Measurements from ENCODE around the gene LGI4.

Gene LGI4

DNA sequence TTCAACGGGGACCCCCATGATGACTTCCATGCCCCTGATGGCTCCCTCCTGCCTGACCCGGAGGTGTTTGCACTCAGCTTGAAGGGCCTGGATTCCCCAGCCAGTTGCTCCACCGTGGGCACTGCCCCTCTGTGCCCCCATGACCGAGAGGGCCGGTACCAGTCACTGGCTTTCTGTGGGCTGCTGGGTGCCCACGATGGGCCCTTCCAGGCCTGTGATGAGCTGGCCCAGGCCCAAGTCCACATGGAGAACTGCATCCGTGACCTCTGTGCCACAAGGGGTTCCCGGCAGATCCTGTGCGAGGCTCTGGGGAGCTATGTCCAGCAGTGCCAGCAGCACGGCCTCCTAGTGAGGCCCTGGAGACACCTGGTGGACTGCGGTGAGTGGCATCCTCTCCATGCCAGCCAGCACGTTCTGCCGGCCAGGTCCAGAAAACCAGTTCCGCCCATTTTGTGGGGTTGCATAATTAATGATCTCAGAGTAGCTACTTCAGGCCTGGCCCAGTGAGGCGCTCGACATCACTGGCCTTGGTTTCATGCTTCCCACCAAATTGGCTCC is 54.2 kb downstream of the LGI4 start:
- DNase-seq (ENCODE audit: low spot score in 2 of 2), result no peak
- H3K4me1 ChIP-seq, result no peaks in the 10 kb centered on the region
- no peaks in the 10 kb centered on the region for H3K36me3 ChIP-seq (replicated peaks)
- no peaks in the 10 kb centered on the region for H3K27me3 ChIP-seq (ENCODE audit: low read depth)
- no peak overlapping the region for H3K4me3 ChIP-seq
- peaks cover 3% of the 10 kb centered on the region; the same call in 1 of the 2 replicates for H3K9me3 ChIP-seq
- in situ Hi-C loops (cut with MboI; ENCODE audit: low sequenced_read_pairs), result no loop called here

DNA sequence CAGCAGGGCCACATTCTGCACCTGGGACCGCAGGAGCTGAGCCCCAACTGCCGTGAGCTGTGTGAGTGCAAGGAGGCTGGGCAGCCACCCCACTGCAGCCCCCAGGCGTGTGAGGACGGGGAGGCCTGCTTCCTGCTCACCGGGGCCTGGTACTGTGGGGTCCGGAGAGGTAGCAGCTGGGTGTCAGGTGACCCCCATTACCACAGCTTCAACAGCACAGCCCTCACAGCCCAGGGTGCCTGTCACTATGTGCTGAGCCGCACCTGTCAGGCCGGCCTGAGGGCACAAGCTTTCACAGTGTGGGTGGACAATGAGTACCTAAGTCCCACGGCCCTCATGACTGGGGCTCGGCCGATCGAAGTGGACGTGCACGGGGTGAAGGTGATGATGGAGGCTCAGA is 55.0 kb downstream of the LGI4 start:
- H3K27me3 ChIP-seq (ENCODE audit: low read depth), result no peaks in the 10 kb centered on the region
- H3K9me3 ChIP-seq, result peaks cover 3% of the 10 kb centered on the region; the same call in 1 of the 2 replicates
- no peaks in the 10 kb centered on the region for H3K4me1 ChIP-seq
- no peak overlapping the region for H3K4me3 ChIP-seq
- H3K36me3 ChIP-seq (replicated peaks), result no peaks in the 10 kb centered on the region
- in situ Hi-C loops (cut with MboI; ENCODE audit: low sequenced_read_pairs), result no loop called here
- DNase-seq (ENCODE audit: low spot score in 2 of 2), result no peak

DNA sequence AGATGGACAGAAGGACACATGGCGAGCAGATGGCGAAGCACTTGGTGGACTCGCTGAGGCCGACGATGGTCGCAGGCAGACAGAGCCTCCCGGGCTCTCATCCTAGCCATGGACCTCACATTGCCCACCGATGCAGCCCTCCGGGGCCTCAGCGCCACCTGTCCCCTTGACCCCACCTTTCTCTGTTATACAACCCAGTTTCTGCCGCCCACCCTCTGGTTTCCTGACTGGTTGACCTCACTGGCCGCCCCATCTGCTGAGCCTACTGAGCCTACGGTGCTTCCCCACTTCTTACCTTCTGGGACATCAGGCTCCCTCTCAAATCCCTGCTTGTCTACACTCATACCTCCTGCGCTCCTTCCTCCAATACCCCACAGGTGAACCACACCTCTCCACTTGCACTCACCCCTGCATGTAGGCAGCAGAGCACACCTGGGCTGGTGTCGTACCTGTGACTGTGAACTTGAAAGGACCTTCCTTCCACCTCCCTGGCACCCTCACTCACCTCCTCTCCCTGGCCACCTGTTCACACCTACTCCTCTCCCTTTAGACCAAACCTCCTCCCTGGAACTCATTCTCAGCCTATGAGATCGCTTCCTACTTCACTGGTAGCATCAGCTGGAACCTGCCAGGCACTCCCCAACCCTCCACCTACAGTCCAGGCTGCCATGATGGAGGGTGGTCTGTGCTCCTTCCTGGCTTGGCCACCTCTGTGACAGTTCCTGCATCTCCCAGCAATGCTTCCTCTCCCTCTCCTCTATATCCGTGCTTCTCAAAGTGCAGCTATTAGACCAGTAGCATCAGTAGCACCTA is 57.2 kb downstream of the LGI4 start:
- Histone ChIP-seq H3K4me3 (no peak overlapping the region), H3K27me3 (ENCODE audit: low read depth) (no peaks in the 10 kb centered on the region)
- in situ Hi-C loops (cut with MboI; ENCODE audit: low sequenced_read_pairs), result no loop called here

DNA sequence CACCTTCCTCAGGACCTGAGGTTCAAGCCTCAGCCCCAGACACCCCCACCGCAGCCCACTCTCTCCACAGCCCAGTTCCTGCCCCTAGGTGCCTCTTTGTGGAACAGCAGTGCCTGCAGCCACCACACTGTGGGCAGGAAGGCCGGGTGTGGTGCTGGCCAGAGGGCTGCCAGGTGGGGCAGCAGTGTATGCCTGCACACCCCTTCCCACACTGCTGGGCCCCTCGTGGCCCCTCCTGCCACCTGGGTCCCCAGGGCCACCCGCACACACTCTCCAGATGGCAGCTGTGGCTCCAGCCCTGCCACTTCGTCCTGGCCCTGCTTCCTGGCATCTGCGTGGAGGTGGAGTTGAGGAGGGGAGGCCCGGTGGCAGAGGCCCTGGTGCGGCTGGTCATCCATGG is 58.2 kb downstream of the LGI4 start:
- Histone ChIP-seq H3K27me3 (ENCODE audit: low read depth) (no peaks in the 10 kb centered on the region), H3K36me3 (replicated peaks) (no peaks in the 10 kb centered on the region), H3K9me3 (no peaks in the 10 kb centered on the region), H3K4me3 (no peak overlapping the region), H3K4me1 (no peaks in the 10 kb centered on the region)
- DNase-seq (ENCODE audit: low spot score in 2 of 2), result no peak
- in situ Hi-C loops (cut with MboI; ENCODE audit: low sequenced_read_pairs), result no loop called here

More for the DNA sequence above, 57.2 kb downstream of the LGI4 start:
- Histone ChIP-seq H3K36me3 (replicated peaks) (no peaks in the 10 kb centered on the region), H3K9me3 (peaks cover 3% of the 10 kb centered on the region; the same call in 1 of the 2 replicates), H3K4me1 (no peaks in the 10 kb centered on the region)
- DNase-seq (ENCODE audit: low spot score in 2 of 2), result no peak

- no peaks in the 10 kb centered on the region for H3K27me3 ChIP-seq (ENCODE audit: low read depth)
- no peaks in the 10 kb centered on the region for H3K36me3 ChIP-seq (replicated peaks)
- no peak for DNase-seq (ENCODE audit: low spot score in 2 of 2)
- in situ Hi-C loops (cut with MboI; ENCODE audit: low sequenced_read_pairs), result no loop called here
- no peaks in the 10 kb centered on the region for H3K4me1 ChIP-seq
- H3K9me3 ChIP-seq, result no peaks in the 10 kb centered on the region
- H3K4me3 ChIP-seq, result no peak overlapping the region
Measured at GRCh38 chr19:35076026-35076370, 58.9 kb downstream of the LGI4 start.

GRCh38 chr19:35075202-35076025 is 59.4 kb downstream of the LGI4 start:
- peaks cover 2% of the 10 kb centered on the region; the same call in 1 of the 2 replicates for H3K9me3 ChIP-seq
- no peaks in the 10 kb centered on the region for H3K36me3 ChIP-seq (replicated peaks)
- in situ Hi-C loops (cut with MboI; ENCODE audit: low sequenced_read_pairs), result no loop called here
- DNase-seq (ENCODE audit: low spot score in 2 of 2), result no peak
- H3K27me3 ChIP-seq (ENCODE audit: low read depth), result no peaks in the 10 kb centered on the region
- no peaks in the 10 kb centered on the region for H3K4me1 ChIP-seq
- no peak overlapping the region for H3K4me3 ChIP-seq
